Activated CD8-positive, alpha-beta memory T cell treated with anti-CD3 and anti-CD28 coated beads for 48 hours (primary cell): Measurements from ENCODE around the gene ZNF284.

ENCODE experiments used
- DNase-seq, 3 experiments: peaks; one replicate each; pipeline ENCODE4 v3.0.0-alpha.2; 2020; ENCODE audit warnings: low read depth in 2 of 3, low spot score in 2 of 3

ZNF284 gene

DNA sequence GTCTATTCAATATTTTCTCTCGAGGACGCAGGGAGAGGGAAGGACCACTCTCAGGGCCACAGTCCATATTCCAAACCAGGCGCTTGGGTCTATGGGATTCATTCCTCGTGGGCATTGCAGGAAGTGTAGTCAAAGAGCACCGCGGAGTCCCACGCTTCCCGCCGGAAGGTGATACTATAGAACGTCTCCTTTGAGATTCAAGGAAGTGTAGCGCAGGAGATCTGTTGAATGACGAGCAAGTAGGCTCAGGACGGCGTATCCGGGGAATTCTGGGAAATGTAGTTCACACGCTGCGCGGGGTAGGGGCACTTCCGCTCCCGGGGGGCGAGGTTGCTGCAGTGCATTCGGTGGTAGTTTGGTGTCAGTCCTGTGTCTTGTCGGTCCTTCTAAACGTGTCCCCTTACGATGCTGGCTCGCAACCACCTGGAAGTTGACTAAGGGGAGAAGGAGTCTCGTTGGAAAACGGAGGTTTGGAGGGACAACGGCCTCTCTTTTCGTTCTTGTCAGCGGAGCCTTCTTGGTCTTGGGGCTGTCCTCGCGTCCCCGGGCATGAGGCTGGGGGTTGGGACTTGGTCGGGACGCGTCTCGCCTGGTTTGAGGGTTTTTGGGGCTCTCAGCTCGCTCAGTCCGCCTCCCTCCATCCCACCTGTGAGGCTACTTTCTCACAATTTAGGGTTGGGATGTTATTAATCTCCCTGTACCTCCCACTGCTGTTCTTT is at the start of gene ZNF284:
ZNF284 (plus strand) TSS at position 336 of the 719 bp plus-strand sequence. CDS start 4,231 bp downstream, outside the sequence.
- peak in 2 of 3 experiments; percentile 56 to 57 for DNase-seq

DNA sequence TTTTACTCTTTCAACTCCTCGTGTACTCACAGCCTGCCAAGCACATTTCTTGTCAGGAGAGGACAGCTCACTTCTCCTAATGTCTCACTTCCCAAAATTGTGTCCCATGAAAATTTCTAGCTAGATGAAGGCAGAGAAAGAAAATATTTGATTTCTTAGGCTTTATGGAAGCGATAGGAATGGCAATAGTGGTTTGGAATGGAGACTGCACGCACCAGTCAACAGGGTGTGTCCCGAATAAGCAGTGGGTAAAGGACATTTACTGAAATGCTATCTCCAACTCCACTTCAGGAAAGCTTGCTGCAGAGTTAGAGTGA is 47.1 kb upstream of the ZNF284 start:
- DNase-seq = no peak

DNA sequence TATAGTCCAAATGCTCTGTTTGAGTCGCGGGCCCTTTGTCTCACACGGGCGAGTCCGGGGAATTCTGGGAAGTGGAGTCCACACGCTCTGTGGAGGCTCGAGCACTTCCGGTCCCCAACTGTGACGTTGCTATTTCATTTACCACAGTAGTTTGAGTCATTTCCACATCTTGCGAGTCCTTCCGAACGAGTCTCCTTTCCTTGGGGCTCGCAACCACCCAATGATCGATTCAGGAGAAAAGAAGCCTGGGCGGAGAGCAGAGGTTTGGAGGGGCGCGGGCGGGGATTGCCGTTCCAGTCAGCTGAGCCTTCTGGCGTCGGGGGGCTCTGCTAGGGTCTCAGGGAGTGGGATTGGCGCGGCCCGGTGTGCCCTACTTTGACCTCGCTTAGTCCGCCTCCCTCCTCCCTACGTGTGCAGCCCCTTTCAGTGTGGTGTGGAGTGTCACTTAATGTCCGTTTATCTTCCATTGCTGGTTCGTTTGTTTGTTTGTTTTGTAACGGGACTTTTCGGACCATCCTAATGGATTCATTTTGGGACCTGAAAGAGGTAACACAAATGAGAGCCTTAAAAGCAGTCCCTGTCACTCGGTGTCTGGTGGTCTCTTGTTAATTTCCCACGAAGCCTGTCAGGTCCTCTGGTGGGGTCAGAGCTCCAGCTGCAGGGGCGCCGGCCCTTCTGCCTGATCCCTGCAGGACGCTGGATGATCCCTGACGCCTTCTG is 46.6 kb upstream of the ZNF284 start, which contains the start of gene ZNF222:
ZNF222 (plus strand) TSS at position 163 of the 720 bp plus-strand sequence; CDS start at position 221, 58 bp downstream.
- peak; percentile 38 to 46 (median 39) for DNase-seq

DNA sequence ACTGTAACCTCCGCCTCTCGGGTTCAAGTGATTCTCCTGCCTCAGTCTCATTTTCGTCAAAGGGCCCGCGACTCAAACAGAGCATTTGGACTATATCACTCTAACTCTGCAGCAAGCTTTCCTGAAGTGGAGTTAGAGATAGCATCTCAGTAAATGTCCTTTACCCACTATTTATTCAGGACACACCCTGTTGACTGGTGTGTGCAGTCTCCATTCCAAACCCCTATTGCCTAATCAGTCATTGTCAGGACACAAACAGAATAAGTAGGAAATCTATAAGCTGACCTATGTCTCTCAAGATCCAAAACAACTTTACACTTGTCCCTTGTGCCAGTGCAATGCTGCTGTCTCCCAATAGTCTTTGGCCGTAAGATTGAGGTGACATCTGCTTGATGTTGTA is 45.3 kb upstream of the ZNF284 start:
- DNase-seq = no peak

DNA sequence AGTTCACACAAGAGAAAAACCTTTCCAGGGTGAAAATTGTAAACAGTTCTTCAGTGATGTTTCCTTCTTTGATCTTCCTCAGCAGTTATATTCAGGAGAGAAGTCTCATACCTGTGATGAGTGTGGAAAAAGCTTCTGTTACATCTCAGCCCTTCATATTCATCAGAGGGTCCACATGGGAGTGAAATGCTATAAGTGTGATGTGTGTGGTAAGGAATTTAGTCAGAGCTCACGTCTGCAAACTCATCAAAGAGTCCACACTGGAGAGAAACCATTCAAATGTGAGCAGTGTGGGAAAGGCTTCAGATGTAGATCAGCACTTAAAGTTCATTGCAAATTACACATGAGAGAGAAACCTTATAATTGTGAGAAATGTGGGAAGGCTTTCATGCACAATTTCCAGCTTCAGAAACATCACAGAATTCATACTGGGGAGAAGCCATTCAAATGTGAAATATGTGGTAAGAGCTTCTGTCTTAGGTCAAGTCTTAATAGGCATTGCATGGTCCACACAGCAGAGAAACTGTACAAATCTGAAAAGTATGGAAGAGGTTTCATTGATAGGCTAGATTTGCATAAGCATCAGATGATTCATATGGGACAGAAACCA is 39.9 kb upstream of the ZNF284 start:
- DNase-seq = no peak

DNA sequence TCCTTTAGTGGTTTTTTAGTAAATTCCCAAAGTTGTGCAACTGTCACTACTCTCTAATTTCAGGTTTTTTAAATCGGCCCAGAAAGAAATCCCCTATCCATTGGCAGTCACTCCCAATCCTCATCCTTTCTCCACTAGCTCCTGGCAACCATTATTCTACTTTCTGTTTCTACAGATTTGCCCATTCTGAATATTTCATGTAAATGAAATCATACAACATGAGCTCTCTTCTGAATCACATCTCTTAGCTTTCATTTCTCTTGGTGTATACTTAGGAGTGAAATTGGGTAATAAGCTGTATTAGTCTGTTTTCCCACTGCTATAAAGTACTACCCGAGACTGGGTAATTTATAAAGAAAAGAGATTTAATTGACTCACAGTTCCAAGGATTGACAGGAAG is 29.8 kb upstream of the ZNF284 start:
- DNase-seq = no peak

DNA sequence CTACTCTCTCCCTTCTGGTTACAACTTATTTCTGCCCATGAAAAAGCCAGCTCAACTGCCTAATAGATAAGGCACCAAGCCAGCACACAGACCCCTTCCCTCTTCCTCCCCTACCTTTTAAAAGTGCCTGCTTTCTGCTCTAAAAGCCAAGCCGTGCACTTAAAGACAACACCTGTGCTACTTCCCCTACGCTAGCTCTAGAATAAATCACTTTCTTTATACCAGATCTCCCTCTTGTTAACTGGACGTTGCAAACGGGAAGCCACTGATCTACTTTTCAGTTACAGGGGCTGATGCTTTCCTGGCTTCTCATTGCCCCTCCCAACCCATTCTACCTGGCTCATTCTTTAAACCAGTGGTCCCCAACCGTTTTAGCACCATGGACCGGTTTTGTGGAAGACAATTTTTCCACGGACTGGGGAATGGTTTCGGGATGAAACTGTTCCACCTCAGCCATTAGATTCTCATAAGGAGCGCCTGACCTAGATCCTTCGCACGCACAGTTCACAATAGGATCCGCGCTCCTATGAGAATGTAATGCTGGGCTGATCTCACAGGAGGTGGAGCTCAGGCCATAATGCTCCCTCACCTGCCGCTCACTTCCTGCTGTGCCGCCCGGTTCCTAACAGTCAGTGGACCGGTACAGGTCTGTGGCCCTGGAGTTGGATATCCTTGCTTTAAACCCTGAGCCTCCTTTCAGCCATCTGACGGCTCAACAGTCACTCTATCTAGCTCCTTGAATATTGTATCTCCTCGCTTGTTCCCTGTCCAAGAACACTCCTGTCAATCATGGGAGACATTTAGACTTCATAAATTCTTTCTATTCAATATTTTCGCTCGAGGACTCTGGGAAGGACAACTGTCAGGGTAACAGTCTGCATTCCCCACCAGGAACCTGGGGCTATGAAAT is 21.0 kb upstream of the ZNF284 start:
- DNase-seq = no peak

DNA sequence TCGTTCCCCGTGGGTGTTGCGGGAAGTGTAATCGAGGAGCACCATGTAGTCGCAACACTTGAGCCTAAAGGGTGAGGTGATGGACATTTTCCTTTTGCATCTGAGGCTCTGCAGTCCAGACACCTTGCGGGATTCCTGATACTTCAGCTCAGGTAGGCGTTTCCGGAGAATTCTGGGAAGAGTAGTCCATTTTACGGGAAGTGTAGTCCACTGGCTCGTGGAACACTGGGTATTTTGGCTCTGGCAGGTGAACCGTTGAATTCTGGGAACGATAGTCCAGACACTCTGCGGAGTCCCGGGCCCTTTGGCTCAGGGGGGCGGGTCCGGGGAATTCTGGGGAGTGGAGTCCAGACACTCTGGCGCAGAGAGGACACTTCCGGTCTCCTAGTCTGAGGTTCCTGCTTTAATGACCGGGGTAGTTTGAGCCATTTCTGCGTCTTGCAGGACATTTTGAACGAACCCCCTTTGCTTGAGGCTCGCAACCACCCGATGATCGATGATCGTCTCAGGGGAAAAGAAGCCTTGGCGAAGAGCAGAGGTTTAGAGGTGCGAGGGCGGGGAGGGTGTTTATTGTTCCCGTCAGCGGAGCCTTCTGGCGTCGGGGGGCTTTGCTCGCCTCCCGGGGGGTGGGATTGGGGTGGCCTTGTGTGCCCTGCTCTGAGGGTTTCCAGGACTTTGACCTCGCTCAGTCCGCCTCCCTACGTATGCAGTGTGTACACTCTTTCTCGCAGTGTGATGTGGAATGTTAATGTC is 20.1 kb upstream of the ZNF284 start, which contains the start of gene ZNF223:
ZNF223 (plus strand) TSS at position 387 of the 753 bp plus-strand sequence. CDS start 3,141 bp downstream, outside the sequence.
- DNase-seq = no peak

DNA sequence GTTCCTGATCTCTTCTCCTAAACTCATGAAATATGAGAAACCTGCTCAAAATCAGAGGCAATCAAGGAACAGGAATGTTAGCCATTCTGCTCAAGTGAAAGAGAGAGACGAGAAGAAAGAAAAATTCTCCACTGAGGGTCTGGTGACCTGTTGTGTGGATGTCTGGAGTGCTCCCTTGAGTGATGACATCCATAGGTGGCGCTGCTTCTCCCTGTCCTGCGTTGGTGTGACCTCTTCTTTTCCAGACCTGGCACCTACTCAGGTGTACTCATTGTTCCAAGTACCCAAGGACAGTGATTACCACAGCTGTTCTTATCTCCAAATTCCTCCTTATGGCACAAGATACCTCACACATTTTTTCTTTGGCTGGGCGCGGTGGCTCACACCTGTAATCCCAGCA is 16.1 kb upstream of the ZNF284 start:
- DNase-seq = no peak

DNA sequence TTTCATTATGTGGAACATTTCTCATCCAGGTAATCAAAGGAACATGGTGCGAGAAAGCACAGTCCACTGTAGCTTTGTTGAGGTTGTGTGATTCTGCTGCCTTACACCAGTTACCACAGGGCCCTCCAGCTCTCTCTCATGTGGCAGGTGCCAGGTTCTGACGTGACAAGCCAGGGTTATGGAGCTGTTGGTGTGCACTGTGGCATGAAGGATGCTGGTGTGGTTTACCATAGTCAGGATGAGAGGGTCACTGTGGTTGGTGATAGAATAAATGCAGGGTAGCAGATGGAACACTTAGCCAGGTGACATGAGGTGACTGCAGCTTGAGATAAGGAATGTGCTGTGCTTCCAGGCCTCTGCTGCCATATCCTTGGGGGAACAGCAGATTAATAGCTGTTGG is 12.7 kb upstream of the ZNF284 start:
- no peak for DNase-seq

DNA sequence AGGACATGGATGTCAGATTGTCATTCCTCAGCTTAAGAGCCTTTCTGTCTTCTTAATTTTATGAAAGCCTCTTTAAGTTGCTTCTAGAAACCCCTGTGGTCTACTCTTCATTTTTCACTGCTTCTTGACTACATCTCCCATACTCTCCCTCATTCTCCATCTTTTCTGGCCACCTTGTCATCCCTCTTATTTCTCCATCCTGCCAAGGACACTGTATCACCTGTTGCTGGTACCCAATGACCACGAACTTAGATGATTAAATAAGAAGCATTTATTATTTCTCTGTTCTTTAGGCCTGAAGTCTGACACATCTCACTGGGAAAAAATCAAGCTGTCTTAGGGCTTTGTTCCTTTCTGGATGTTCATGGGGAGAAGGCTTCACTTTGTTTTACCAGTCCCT is 10.9 kb upstream of the ZNF284 start:
- DNase-seq = no peak

DNA sequence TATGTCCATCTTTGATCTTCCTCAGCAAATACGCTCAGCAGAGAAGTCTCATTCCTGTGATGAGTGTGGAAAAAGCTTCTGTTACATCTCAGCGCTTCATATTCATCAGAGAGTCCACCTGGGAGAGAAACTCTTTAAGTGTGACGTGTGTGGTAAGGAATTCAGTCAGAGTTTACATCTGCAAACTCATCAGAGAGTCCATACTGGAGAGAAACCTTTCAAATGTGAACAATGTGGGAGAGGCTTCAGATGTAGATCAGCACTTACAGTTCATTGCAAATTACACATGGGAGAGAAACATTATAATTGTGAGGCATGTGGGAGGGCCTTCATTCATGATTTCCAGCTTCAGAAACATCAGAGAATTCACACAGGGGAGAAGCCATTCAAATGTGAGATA is 5.7 kb upstream of the ZNF284 start:
- no peak for DNase-seq

DNA sequence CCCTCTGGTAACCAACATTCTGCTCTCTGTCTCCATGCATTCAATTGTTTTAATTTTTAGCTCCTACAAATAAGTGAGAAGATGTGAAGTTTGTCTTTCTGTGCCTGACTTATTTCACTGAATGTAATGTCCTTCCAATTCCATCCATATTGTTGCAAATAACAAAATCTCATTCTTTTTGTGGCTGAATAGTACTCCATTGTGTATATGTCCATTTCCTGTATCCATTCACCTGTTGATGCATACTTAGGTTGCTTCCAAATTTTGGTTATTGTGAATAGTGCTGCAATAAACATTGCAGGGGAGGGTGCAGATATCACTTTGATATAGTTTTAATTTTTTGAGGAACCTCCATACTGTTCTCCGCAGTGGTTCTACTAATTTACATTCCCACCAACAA is 2.5 kb upstream of the ZNF284 start:
- no peak for DNase-seq

DNA sequence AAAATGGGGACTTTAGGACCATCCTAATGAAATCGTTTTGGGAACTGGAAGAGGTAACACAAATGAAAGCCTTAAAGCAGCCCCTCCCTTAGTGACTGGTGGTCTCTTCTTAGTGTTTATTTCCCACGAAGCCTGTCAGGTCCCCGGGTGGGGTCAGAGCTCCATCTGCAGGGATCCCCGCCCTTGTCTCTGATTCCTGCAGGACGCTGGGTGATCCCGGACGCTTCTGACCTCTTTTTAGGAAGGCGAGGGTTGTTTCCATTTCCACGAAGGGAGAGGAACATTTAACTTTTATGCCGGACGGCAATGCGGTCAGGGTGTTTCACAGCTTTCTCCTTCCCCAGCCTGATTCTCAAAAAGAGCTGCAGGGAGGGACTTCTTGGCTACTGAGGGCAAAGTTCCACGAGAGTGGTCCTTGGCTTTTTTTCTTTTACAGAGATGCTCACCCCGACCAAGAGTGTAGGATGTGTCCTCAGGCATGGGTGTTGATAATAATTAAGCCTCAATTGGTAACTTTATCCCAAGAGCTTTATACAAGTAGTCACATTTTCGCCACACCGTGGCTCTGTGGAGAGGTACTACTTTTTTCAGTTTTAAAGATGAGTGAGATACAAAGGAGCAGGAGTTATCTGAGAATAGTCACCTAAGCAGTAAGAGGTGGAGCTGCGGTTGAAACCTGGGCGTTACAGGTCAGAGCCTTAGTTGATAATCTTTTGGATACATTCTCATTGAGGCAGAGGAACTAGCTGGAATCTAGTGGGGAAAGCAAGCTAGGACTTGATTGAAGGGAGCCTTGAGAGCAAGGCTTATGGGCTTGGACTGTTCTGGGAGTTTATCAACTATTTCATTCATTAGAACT is 813 bp downstream of the ZNF284 start:
- no peak for DNase-seq

DNA sequence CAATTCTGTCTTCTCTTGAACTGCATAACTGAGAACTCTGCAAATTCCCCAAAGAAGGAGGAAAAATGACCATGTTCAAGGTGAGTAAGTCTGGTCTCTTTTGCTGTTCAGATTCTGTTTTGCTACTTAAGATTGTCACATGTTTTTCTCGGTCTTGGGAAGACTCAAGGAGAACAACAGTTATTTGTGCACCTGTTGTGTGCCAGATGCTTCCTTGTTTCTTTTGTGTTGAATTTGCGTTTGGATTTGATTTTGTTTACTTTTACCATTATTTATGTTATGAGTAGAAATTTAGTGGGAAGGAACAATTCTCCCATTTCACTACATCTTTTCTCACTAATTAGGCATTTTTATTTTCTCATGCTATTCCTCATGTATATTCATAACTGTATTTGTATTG is 4.4 kb downstream of the ZNF284 start:
- DNase-seq = no peak

DNA sequence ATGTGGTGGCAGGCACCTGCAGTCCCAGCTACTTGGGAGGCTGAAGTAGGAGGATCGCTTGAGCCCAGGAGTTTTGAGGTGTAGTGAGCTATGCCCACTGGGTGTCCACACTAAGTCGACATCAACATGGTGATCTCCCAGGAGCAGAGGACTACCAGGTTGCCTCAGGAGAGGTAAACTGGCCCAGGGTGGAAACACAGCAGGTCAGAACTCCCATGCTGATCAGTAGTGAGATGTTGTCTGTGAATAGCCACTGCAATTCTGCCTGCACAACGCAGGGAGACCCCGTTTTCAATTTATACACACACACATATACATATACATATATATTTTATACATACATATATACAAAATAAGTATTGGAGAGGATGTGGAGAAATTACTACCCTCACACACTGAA is 20.1 kb downstream of the ZNF284 start:
- DNase-seq = no peak

DNA sequence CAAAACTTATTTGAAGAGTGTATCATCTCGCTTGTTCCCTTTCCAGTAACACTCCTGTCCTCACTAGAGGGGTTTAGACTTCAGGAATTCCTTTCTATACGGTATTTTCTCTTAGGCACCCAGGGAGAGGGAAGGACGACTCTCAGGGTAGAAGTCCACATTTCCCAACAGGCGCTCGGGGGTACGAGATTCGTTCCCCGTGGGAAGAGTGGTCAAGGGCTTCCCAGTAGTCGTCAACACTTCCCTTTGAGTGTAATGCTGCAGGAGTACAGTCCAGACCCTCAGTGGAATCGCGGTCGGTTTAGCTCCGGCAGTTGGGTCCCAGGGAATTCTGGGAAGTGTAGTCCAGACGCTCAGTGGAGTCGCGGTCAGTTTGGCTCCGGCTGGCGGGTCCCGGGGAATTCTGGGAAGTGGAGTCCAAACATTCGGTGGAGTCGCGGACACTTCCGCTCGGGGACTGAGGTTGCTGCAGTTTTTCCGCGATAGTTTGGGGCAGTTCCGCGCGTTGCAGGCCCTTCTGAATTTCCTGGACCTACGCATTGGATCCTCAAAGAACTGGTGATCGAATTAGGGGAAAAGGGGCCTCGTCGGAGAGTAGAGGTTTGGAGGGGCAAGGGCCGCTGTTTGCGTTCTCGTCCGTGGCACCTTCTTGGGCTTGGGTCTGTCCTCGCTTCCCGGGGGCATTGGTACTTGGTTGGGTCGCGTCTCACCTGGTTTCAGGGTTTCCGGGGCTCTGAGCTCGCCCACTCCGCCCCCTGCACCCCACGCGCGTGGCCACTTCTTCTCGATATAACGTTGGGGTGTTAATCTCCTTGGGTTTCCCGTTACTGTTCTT is 22.2 kb downstream of the ZNF284 start, which contains the start of gene ZNF224:
ZNF224 (plus strand) TSS at position 431 of the 835 bp plus-strand sequence. CDS start 3,513 bp downstream, outside the sequence.
- DNase-seq = peak in 2 of 3 experiments; percentile 63 to 64

DNA sequence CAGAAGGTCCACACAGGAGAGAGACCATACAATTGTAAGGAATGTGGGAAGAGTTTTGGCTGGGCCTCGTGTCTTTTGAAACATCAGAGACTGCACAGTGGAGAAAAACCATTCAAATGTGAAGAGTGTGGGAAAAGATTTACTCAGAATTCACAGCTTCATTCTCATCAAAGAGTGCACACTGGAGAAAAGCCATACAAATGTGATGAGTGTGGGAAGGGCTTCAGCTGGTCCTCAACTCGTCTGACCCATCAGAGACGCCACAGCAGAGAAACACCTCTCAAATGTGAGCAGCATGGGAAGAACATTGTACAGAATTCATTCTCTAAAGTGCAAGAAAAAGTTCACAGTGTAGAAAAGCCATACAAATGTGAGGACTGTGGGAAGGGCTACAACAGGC is 35.8 kb downstream of the ZNF284 start:
- no peak for DNase-seq
